ENCODE data around the gene RBMS3. TPM values are rescaled to one million over a fixed set of nuclear protein-coding genes. Genes with fewer than 3 reads are reported as not detected.

The RBMS3 gene
- total RNA-seq, 1 experiment from 2014 or later, result 5.9 TPM

DNA sequence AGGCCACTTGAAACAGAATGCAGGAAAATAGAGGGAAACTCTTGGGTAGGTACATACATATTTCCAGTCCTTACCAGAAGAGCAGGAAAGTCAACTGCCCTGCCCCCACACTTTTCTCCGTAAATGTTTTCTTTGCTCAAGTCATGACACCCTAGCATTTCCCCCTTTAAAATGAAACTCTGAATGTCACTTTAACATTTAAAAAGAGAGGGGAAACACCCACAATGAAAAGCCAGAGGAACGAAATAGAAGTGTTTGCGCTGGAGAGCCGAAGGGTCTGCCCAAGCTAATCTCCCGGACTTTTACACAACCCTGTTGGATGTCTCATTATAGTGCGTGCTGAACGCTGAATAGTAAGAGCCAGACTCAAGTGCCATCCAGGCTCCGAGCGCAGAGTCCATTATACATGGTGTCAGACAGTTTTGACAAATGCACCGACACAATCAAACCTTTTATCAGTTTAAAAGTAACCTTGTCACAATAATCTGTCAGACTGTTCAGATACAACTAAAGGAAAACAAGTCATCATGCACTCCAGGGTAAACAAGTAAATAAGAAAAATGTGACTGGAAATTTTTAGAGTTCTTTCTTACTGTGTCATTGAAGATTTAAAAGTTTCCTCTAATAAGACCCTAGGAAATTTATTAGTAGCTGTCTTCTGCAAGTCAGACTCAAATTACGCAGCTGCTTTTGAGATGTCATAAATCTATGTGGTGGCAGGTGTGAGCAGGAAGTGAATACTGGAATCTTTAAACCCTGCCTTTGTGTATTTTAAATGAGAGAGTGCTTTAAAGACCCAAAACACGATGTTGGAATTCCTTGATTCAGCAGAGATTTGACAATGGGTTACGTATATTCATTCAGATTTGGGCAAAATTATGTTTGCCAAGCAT is 159.8 kb downstream of the RBMS3 start:
- H3K4me3 ChIP-seq (ENCODE audit: low read depth, low read length, poor library complexity, severe bottlenecking), result peak overlapping the region; percentile 39

DNA sequence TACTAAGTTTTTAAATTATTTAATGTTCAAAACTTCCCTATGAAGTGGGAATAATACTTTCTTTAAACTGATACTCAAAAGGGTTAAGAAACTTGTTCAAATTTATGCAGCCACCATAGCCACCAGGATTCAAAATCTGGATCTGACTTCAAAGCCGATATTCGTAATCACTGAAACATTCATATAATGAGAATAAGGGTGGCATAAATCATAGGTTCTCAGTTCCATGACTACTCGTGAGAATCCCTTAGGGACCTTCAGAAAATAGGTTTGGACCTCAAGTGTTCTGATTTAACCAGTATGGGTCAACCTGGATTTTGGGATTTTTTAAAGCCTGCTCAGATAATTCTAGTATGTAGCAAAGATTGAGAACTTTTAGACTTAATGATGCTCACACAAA is 160.6 kb downstream of the RBMS3 start:
- POLR2A ChIA-PET (ENCODE audit: low non-redundant PET), result no interaction called here
- H3K36me3 ChIP-seq (ENCODE audit: insufficient read depth, low read length, poor library complexity, severe bottlenecking), result no peaks in the 10 kb centered on the region
- intact Hi-C loops (cut with micrococcal nuclease; ENCODE audit: unreplicated experiment), result loop anchor here (5.0 kb wide), 2 partner anchors 159 to 321 kb away; partner anchors contain the start of gene RBMS3
- DNase-seq (ENCODE audit: low spot score), result peak; percentile 39
- CTCF ChIA-PET, result no interaction called here
- no peaks in the 10 kb centered on the region for H3K27me3 ChIP-seq (replicated peaks; ENCODE audit: insufficient read depth, low read depth, low read length, poor library complexity)
- H3K27ac ChIP-seq (ENCODE audit: low read depth, low read length, poor library complexity, severe bottlenecking), result peak overlapping the region; percentile 32
- BruUV-seq (replicated peaks), result no TSS peak
- no peak for TF ChIP-seq EZH2 (IDR thresholded peaks at IDR 0.05; ENCODE audit: borderline replicate concordance, low read depth, low read length, poor library complexity, severe bottlenecking)
- TF ChIP-seq, protein P1, sequence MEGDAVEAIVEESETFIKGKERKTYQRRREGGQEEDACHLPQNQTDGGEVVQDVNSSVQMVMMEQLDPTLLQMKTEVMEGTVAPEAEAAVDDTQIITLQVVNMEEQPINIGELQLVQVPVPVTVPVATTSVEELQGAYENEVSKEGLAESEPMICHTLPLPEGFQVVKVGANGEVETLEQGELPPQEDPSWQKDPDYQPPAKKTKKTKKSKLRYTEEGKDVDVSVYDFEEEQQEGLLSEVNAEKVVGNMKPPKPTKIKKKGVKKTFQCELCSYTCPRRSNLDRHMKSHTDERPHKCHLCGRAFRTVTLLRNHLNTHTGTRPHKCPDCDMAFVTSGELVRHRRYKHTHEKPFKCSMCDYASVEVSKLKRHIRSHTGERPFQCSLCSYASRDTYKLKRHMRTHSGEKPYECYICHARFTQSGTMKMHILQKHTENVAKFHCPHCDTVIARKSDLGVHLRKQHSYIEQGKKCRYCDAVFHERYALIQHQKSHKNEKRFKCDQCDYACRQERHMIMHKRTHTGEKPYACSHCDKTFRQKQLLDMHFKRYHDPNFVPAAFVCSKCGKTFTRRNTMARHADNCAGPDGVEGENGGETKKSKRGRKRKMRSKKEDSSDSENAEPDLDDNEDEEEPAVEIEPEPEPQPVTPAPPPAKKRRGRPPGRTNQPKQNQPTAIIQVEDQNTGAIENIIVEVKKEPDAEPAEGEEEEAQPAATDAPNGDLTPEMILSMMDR (conservative IDR thresholded peaks at IDR 0.05; ENCODE audit: low read depth, low read length), result no peak
- H3K4me3 ChIP-seq (ENCODE audit: low read depth, low read length, poor library complexity, severe bottlenecking), result peak overlapping the region; percentile 39
- peaks cover 21% of the 10 kb centered on the region for H3K4me1 ChIP-seq (ENCODE audit: insufficient read depth, low read length, poor library complexity, severe bottlenecking)
- H3K9me3 ChIP-seq (ENCODE audit: low read depth, low read length, poor library complexity, severe bottlenecking), result no peaks in the 10 kb centered on the region

More for the DNA sequence above, 159.8 kb downstream of the RBMS3 start:
- H3K9me3 ChIP-seq (ENCODE audit: low read depth, low read length, poor library complexity, severe bottlenecking), result no peaks in the 10 kb centered on the region
- no peaks in the 10 kb centered on the region for H3K36me3 ChIP-seq (ENCODE audit: insufficient read depth, low read length, poor library complexity, severe bottlenecking)
- CTCF ChIA-PET, result interaction anchor here (0.5 kb wide), 1 partner anchor 323 kb away, joined by 3 read pairs; no protein-coding TSS in a partner anchor
- H3K4me1 ChIP-seq (ENCODE audit: insufficient read depth, low read length, poor library complexity, severe bottlenecking), result peaks cover 21% of the 10 kb centered on the region
- POLR2A ChIA-PET (ENCODE audit: low non-redundant PET), result interaction anchor here (0.6 kb wide), 1 partner anchor 20 kb away, joined by 3 read pairs; no protein-coding TSS in a partner anchor
- H3K27me3 ChIP-seq (replicated peaks; ENCODE audit: insufficient read depth, low read depth, low read length, poor library complexity), result no peaks in the 10 kb centered on the region
- intact Hi-C loops (cut with micrococcal nuclease; ENCODE audit: unreplicated experiment), result loop anchor here (5.0 kb wide), 2 partner anchors 158 to 322 kb away; partner anchors contain the start of gene RBMS3
- no TSS peak for BruUV-seq (replicated peaks)
- TF ChIP-seq, protein P1 (conservative IDR thresholded peaks at IDR 0.05; ENCODE audit: low read depth, low read length), result no peak
- no peak for TF ChIP-seq EZH2 (IDR thresholded peaks at IDR 0.05; ENCODE audit: borderline replicate concordance, low read depth, low read length, poor library complexity, severe bottlenecking)
- H3K27ac ChIP-seq (ENCODE audit: low read depth, low read length, poor library complexity, severe bottlenecking), result peak overlapping the region; percentile 60
- peak; percentile 87 for DNase-seq (ENCODE audit: low spot score)

DNA sequence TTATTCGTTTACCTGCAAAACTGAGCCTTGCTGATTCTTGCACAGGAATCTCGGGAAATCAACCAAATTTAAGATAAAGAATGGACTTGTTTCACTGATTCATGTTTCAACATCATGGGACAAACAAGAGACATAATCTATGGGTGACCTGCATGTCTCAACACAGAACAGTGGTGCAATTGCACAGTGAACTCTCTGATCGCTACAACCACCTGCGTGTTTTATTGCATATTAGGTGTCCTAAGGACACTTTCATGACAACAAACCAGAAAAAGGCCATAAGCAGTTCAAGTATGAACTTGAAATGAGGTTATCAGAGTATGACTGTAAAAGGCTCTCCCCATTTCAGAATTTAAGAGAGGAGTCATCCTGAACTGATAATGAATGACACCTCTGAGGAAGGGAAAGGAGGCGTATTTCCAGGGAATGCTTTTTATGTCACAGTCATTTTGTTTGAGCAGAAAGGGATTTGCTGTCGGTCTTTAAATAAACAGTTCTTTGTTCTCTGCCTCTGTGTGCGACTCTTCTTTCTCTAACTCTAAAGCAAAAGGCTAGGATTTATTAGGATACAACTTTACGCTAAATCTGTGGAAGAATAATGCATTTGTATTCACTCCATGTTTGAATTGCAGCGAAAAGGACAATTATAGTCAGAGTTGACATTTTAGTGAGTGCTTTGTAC is 167.2 kb downstream of the RBMS3 start:
- Histone ChIP-seq H3K9me3 (ENCODE audit: low read depth, low read length, poor library complexity, severe bottlenecking) (no peaks in the 10 kb centered on the region), H3K27ac (ENCODE audit: low read depth, low read length, poor library complexity, severe bottlenecking) (no peak overlapping the region), H3K4me3 (ENCODE audit: low read depth, low read length, poor library complexity, severe bottlenecking) (no peak overlapping the region), H3K4me1 (ENCODE audit: insufficient read depth, low read length, poor library complexity, severe bottlenecking) (peaks cover 8% of the 10 kb centered on the region), H3K27me3 (replicated peaks; ENCODE audit: insufficient read depth, low read depth, low read length, poor library complexity) (no peaks in the 10 kb centered on the region), H3K36me3 (ENCODE audit: insufficient read depth, low read length, poor library complexity, severe bottlenecking) (no peaks in the 10 kb centered on the region)
- BruUV-seq (replicated peaks), result no TSS peak
- ChIA-PET POLR2A (ENCODE audit: low non-redundant PET) (no interaction called here), CTCF (no interaction called here)
- intact Hi-C loops (cut with micrococcal nuclease; ENCODE audit: unreplicated experiment), result no loop called here
- no peak for TF ChIP-seq EZH2 (IDR thresholded peaks at IDR 0.05; ENCODE audit: borderline replicate concordance, low read depth, low read length, poor library complexity, severe bottlenecking)
- TF ChIP-seq, protein P1 (conservative IDR thresholded peaks at IDR 0.05; ENCODE audit: low read depth, low read length), result no peak
- DNase-seq (ENCODE audit: low spot score), result no peak

Data from A673 (cell line).